RPMI7951 (cell line): ENCODE results near the gene PRDX2. TPM values are rescaled to one million over a fixed set of nuclear protein-coding genes. Genes with fewer than 3 reads are reported as not detected.

Experiments
- DNase-seq: peaks from one replicate; pipeline ENCODE4 v3.0.0-alpha.2; 2012; ENCODE audit warnings: low read depth
- total RNA-seq: library from RNA; depleted of rRNA; stranded (reverse); fragments of >200 nt; shearing (Covaris generic); gene quantifications from 2 replicates; pipeline ENCODE4 v1.2.3, GENCODE V29; 2014

PRDX2 gene
- total RNA-seq, 1 experiment from 2014 or later, result 443 TPM

GRCh38 chr19:12792051-12792852 is 9.3 kb downstream of the PRDX2 start:
- DNase-seq, result peak; percentile 64

- peak; percentile 97 for DNase-seq
These were observed 10.1 kb downstream of the PRDX2 start, which contains the start of gene JUNB for GRCh38 chr19:12791345-12792050. Gene JUNB, plus strand, starts transcription at chr19:12791486. Its CDS starts 286 bp downstream, at chr19:12791772.

DNA sequence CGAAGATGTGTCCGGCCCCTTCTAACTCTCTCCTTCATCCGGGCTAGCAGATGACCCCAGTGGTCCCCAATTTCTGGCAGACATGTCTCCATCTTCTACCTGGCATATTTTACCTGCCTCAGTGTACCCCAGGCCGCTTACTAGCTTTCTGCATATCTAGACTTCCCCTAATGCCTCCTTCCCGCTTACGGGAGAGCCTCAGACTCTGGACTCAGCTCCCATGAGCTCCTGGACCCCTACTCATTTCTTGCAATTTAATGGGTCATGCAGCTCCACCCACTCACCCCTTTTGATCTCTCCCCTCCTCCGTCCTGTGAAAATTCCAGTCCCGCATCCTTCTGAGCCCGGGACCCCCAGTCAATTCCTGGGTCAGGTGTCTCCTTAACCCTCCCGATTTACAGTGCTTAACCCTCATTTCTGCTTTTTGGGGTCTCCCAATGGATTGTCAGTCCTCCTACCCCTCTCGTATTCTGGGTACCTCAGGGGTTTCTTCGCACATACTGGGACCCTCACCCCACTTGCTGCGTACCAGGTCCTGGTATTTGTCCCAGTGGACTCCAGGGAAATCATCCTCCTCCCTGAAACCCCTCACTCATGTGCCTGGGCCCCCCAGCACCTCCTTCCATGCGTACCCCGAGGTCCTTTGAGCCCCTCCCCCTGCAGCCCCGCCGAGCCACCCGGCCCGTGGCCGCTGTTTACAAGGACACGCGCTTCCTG is 10.8 kb downstream of the PRDX2 start:
- no peak for DNase-seq

GRCh38 chr19:12789904-12790619 is 11.5 kb downstream of the PRDX2 start:
- peak; percentile 97 for DNase-seq

DNA sequence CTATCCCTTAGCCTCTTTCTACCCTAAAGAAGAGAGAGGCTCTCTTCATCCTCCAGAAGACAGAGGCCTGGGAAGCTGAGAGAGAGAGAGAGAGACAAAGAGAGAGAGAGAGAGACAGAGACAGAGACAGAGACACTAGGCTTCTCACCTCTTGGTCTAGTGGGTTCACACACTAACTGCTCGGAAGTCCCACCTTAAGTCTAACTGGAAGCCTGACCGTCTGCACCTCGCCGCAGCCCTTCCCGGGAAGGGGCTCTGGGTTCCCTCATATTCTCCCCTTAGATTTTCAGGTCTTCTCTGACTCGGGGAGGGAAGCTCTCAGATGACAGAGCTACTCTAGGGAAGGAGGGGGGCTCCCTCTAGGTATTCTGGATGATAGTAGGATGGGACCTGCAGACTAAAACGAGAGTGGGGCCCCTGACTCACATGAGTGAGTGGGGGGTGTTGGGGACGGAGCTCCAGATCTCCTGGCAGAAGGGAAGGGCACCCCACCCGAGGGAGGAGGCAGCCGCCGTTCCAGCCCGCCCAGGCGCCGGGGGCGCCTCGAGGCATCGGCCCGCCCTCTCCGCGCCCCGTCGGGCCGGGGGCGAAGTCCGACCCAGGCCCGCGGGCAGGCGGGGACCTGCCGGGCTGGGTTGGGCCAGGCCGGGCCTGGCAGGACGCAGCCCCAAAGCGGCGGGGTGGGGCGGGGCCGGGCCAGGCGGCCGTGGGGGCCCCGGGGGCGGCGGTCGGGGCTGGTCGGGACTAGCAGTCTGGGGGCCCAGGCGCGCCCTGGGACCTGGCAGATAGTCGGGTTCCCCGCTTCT is 12.3 kb downstream of the PRDX2 start:
- DNase-seq, result no peak

GRCh38 chr19:12788682-12789097 is 12.9 kb downstream of the PRDX2 start:
- peak; percentile 83 for DNase-seq

GRCh38 chr19:12788042-12788681 is 13.4 kb downstream of the PRDX2 start:
- DNase-seq, result no peak

GRCh38 chr19:12787458-12787857 is 14.1 kb downstream of the PRDX2 start:
- no peak for DNase-seq

DNA sequence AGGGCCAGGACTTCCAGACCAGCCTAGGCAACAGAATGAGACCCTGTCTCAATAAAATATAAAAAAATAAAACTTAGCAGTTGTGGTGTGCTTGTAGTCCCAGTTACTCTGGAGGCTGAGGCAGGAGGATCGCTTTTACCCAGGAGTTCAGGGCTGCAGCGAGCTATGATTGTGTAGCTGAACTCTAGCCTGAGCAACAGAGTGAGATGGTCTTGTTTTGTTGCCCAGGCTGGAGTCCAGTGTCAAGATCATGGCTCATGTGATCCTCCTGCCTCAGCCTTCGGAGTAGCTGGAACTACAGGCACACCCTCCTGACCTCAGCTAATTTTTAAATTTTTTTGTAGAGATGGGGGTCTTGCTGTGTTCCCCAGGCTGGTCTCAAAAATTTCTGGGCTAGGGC is 14.6 kb downstream of the PRDX2 start:
- DNase-seq, result no peak

DNA sequence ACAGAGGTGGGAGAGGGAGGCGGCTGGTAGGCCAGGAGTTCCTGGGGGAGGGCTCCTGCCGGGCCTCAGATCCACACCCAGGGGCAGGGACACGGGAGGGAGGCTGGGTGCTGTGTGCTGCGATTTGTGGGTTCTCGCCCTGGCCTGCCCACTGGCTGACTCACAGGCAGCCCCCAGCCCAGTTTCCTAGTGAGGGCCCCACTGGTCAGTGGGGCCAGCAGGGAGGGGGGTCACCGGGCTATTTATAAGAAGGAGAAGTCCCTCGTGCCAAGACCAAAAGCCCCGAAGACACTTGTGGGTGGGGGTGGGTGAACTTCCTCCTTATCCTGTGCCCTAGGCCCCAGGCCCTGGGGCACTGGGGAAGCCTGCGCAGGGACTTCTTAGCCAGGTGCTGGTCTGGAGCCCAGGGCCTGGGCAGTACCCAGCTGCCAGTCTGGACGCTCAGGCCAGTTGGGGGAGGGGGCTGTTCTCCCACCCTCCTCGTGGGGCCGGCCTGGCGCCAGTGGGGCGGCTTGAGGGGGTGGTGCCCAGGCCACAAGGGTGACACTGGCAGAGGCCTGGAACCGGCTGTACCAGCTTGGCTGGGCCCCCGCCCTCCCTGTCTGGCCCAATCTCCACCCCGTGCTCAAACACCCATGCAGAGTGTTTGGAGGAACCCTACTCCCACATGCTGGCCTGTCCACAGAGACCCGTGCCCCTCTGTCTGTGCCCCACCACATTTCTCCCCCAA is 15.3 kb downstream of the PRDX2 start:
- DNase-seq, result peak; percentile 46

- DNase-seq, result no peak
These were observed 16.1 kb downstream of the PRDX2 start for GRCh38 chr19:12785431-12786031.

DNA sequence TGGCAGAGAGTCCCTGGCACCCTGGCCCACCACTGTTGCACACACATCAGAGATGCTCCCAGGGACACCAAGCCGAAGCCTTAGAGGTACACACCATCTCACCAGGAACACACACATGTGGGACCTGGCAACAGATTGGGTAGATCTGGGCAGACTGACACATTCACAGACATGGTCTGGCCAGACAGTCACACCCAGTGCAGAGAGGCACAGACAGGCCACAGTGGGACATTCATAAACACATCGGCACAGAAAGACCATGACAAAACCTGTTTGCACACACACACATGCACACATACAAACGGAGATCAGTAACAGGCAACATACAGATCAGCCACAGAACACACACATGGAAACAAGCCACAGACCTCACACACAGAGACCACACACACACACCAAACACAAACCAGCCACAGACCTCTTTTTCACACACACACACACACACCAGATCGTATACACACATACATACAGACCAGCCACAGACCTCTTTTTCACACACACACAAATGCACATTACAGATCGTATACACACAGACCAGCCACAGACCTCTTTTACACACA is 16.6 kb downstream of the PRDX2 start:
- DNase-seq, result no peak

GRCh38 chr19:12784394-12784870 is 17.2 kb downstream of the PRDX2 start:
- DNase-seq, result no peak

DNA sequence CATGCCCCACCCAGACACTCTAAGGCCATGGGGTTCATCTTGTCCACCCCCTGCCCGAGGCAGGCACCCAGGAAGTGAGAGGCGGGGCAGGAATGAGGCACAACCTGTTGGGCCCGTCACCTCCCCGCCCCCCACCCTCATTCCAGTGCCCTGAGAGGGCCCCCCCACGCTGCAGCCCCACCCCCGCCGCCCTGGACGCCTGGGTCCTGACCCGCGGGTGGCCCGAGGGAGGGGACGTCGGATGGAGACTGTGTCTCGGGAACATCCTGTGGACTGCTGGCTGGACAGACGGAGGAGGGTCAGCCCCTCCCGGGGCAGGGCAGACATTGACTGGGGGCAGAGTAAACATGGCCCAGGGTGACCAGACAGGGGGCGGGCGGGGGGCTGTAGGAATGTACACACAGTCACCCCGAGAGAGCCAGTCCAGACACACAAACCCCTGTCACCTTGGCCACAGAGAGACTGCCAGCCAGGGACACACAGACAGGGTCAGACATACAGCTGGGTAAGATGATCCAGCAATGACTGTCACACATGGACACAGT is 17.7 kb downstream of the PRDX2 start:
- no peak for DNase-seq

DNA sequence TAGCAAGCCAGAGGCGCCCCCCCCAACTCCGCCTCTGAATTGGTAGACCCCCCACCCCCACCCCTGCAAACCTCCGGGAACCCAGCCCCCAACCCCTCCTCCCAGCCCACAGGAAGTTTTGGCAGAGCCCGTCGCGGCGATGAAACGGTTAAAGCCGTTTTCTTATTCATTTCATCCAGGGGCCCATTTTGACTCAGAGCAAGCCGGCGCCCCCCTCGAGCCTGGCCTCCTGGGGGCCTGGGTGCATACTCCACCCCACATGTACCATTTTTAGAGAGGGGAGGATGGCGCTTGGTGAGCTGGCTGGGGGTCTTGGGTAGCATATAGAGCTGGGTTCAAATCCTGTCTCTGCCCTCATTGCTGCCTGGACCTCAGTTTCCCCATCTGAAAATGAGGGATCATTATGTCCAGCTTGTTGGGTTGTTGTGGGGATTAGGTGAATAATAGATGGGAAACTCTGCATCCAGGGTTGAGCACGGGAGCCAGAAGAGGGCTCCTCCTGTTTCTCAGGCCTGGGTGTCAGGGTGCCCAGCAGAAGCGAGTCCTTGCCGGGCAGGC is 18.2 kb downstream of the PRDX2 start:
- DNase-seq, result no peak

- DNase-seq, result peak; percentile 82
These were observed 18.9 kb downstream of the PRDX2 start for GRCh38 chr19:12782424-12783290.

DNA sequence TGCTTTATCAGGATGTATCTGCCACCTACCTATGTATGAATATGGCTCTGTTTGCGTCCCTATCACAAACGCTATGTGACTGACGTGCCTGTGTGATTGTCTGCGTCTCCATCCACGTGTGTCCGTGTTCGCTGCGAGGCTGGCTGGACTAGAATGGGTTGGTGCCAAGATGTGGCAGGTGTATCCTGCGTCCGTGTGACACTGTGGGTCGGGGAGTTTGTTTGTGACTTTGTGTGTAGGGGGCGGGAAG is 19.5 kb downstream of the PRDX2 start:
- DNase-seq, result no peak
